IPS-15b (cell line): ENCODE measurements around the gene INTS6.

Experiments used
- H3K27me3 ChIP-seq: one replicate; pipeline ENCODE4 v1.6.1; 2013; ENCODE audit warnings: low read length; ENCODE audit not compliant: control insufficient read depth, insufficient read depth
- H3K36me3 ChIP-seq: one replicate; pipeline ENCODE4 v1.6.1; 2013; ENCODE audit warnings: low read length; ENCODE audit not compliant: control insufficient read depth, insufficient read depth
- H3K4me1 ChIP-seq: one replicate; pipeline ENCODE4 v1.6.1; 2013; ENCODE audit warnings: mild to moderate bottlenecking, low read length; ENCODE audit not compliant: control insufficient read depth, insufficient read depth
- H3K4me3 ChIP-seq: one replicate; pipeline ENCODE4 v1.5.1; 2013; ENCODE audit warnings: low read depth, low read length
- H3K9ac ChIP-seq: one replicate; pipeline ENCODE4 v1.6.1; 2013; ENCODE audit warnings: low read depth, mild to moderate bottlenecking, low read length
- H3K9me3 ChIP-seq: one replicate; pipeline ENCODE4 v1.6.1; 2013; ENCODE audit warnings: mild to moderate bottlenecking, low read length; ENCODE audit not compliant: control insufficient read depth, insufficient read depth

Gene INTS6

GRCh38 chr13:51478418-51479198, 25.8 kb upstream of the INTS6 start:
- Histone ChIP-seq H3K4me1 (no peaks in the 10 kb centered on the region), H3K27me3 (no peaks in the 10 kb centered on the region), H3K9ac (no peak overlapping the region), H3K9me3 (no peaks in the 10 kb centered on the region), H3K4me3 (no peak overlapping the region), H3K36me3 (no peaks in the 10 kb centered on the region)

DNA sequence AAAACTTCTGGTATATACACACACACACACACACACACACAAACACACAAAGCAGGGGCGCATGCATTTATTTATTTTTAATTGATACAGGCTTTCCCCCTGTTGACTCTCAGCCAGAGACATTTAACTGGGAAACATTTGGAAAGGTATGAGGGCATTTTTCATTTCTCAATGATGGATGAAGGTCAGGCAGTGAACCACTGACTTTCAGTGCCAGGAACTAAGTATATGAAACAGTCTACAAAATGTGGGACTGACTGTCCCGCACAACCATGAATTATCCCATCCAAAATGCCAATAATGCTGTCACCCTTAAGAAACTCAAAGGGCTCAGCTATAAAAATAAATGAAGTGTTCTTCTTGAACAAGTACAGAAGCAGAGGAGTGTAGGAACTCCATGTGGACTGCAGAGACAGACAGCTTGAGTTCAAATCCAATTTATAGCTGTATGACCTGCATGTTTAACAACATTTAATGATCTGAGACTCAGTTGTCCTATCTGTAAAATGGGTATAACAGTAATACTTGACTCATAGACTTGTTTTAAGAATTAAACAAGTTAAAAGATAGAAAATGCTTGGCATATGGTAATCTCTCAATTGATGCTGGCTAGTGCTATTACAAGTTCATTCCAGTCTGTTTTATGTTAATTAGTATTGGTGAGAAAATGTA, 25.0 kb upstream of the INTS6 start:
- H3K9me3 ChIP-seq, result no peaks in the 10 kb centered on the region

GRCh38 chr13:51477149-51477548, 24.3 kb upstream of the INTS6 start:
- no peaks in the 10 kb centered on the region for H3K4me1 ChIP-seq
- no peak overlapping the region for H3K9ac ChIP-seq
- no peaks in the 10 kb centered on the region for H3K27me3 ChIP-seq
- H3K4me3 ChIP-seq, result no peak overlapping the region
- H3K9me3 ChIP-seq, result no peaks in the 10 kb centered on the region
- no peaks in the 10 kb centered on the region for H3K36me3 ChIP-seq

More for the DNA sequence above, 25.0 kb upstream of the INTS6 start:
- no peaks in the 10 kb centered on the region for H3K36me3 ChIP-seq
- no peaks in the 10 kb centered on the region for H3K27me3 ChIP-seq
- no peaks in the 10 kb centered on the region for H3K4me1 ChIP-seq
- H3K9ac ChIP-seq, result no peak overlapping the region
- H3K4me3 ChIP-seq, result no peak overlapping the region

DNA sequence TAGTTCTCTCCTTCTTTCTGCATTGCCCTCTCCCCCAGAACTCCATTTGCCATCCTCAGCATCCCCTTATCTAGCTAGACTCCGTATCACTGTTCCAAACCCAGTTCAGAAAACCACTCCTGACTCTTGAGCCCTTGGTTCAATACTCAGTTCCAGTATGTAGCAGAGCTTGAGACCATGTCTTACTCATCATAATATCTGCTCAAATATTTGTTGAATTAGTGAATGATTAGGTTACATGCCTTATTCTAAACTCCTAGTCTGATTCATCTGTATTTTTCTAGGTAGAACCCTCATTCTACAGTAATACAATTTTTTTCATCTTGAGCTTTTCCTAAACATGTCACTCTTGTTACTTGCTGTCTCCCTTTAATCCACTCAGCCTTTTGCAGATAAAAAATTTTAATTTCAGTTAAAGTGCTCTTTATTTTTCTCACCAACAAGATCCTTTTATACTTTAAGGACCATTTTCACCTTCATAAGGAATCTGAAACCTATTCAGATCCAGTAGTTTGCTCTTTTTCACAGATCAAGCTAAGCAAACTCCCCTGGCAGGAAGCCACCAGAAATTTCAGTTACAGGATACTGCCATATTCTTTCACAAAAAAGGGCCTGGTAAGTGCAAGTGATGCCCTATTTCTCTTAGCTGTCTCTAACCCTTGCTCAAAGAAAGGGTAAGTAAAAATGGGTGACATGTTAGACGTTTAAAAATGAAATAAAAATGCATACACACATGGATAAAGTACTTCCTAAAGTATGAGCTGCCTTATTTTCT, 23.1 kb upstream of the INTS6 start:
- Histone ChIP-seq H3K4me3 (no peak overlapping the region), H3K4me1 (no peaks in the 10 kb centered on the region), H3K9ac (no peak overlapping the region)

DNA sequence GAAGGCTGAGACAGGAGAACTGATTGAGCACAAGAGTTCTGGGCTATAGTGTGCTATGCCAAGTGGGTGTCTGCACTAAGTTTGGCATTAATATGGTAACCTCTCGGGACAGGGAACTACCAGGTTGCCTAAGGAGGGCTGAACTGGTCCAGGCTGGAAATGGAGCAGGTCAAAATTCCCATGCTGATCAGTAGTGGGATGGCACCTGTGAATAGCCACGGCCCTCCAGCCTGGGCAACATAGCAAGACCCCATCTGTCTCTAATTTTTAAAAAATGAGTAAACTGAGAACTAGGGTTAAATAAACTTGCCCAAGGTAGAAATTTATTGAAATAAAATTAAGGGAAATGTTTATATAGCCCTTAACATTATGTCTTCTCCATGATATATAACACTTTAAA, 17.0 kb upstream of the INTS6 start:
- H3K27me3 ChIP-seq, result no peaks in the 10 kb centered on the region
- H3K9ac ChIP-seq, result no peak overlapping the region
- H3K9me3 ChIP-seq, result no peaks in the 10 kb centered on the region
- H3K36me3 ChIP-seq, result no peaks in the 10 kb centered on the region
- H3K4me3 ChIP-seq, result no peak overlapping the region
- no peaks in the 10 kb centered on the region for H3K4me1 ChIP-seq

More for the DNA sequence above, 23.1 kb upstream of the INTS6 start:
- no peaks in the 10 kb centered on the region for H3K27me3 ChIP-seq
- H3K9me3 ChIP-seq, result no peaks in the 10 kb centered on the region
- no peaks in the 10 kb centered on the region for H3K36me3 ChIP-seq

DNA sequence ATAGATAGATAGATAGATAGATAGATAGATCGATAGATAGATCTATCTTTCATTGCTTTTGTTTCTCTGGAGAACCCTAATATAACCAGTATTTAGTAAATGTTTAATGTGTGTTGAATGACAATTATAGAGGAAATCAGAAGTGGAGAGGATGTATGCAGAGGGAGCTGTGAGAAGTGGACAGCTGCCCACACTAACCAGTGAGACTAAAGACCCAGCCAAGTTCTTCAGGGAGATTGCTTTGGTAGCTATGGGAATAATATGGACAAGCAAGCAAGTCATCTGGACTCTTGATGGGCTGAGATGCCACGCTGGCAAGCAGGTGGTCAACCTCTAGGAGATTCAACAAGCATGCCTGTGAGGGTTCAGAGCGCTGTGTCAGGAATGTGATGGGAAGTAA, 14.9 kb upstream of the INTS6 start:
- H3K4me1 ChIP-seq, result no peaks in the 10 kb centered on the region
- H3K9me3 ChIP-seq, result no peaks in the 10 kb centered on the region
- no peak overlapping the region for H3K4me3 ChIP-seq
- H3K36me3 ChIP-seq, result no peaks in the 10 kb centered on the region
- H3K27me3 ChIP-seq, result no peaks in the 10 kb centered on the region
- no peak overlapping the region for H3K9ac ChIP-seq

- Histone ChIP-seq H3K9ac (no peak overlapping the region), H3K9me3 (no peaks in the 10 kb centered on the region), H3K4me3 (no peak overlapping the region), H3K4me1 (no peaks in the 10 kb centered on the region), H3K27me3 (no peaks in the 10 kb centered on the region), H3K36me3 (no peaks in the 10 kb centered on the region)
These were observed 12.3 kb upstream of the INTS6 start for GRCh38 chr13:51465124-51465523.

DNA sequence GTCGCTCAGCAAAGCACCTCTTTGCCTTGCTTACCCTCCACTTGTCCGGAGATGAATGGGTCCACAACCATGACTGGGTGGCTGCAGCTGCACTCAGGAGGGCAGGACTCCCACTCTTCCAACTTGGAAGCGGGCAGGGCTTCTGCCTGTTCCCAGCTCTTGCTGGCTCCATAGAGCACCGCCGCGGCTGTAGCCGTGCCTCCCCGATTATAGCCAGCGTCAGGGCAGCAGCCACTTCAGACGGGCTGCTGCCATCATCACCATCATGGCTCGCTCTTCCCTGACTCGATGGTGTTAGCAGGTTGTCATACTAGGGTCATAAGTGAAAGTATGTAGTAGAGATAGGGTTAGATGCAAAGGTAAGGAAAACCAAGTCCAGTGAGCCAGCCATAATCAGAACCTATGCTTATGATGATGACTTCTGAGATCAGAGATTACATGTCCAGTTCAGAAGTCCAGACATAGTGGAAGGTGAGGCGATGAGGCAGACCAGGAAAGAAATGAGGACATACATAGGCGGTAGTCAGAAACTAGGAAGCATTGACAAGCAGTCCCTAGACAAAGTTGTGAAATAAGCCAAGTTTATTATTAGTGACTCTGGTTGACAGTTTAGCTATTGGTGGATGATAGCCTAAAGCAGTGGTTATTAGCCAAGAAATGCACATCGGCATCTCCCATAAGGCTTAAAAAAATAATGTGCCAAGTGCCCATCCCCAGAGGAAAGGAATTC, 4.4 kb upstream of the INTS6 start:
- no peaks in the 10 kb centered on the region for H3K27me3 ChIP-seq
- no peaks in the 10 kb centered on the region for H3K36me3 ChIP-seq
- H3K9me3 ChIP-seq, result peaks cover 8% of the 10 kb centered on the region
- no peak overlapping the region for H3K9ac ChIP-seq
- no peaks in the 10 kb centered on the region for H3K4me1 ChIP-seq
- no peak overlapping the region for H3K4me3 ChIP-seq

DNA sequence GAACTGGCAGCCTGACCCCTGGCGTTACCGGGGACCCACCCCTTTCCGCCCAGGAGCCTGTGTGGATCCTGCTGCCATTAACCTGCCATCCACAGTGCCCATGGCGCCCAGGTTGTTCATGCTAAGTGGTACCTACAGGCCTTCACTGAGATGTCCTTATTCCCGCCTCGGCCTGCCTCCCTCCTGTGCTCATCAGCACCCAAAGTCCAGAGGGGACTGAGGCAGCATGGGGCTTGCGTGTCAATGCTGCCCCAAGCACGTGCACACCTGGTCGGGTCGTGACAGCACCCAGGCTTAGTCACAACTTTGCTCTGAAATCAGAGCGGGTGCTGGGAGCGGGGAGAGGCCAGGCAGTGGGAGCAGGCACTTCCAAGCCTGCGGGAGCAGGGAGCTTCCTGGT, 3.7 kb upstream of the INTS6 start:
- Histone ChIP-seq H3K9me3 (peaks cover 8% of the 10 kb centered on the region), H3K27me3 (no peaks in the 10 kb centered on the region), H3K4me1 (no peaks in the 10 kb centered on the region), H3K36me3 (no peaks in the 10 kb centered on the region), H3K9ac (no peak overlapping the region), H3K4me3 (no peak overlapping the region)

DNA sequence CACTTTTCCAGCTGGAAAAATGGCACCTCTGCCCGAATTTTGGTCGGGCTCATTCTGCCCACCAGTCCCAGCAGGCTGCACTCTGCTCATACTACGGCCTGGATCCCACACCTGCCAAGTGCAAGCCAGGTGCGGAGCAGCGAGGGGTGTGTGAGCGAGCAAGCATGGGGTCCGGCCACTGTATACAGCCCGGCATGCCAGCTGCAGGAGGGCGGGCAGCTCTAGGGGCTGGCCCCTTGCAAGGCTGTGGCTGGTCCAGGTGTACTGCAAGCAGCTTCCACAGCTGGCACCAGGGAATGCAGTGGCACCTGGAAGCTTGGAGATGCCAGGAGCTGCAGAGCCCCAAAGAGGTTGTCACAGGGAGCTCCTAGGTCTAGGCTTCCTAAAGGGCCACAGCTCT, 2.7 kb upstream of the INTS6 start:
- no peak overlapping the region for H3K9ac ChIP-seq
- no peaks in the 10 kb centered on the region for H3K36me3 ChIP-seq
- peaks cover 8% of the 10 kb centered on the region for H3K9me3 ChIP-seq
- no peak overlapping the region for H3K4me3 ChIP-seq
- no peaks in the 10 kb centered on the region for H3K4me1 ChIP-seq
- H3K27me3 ChIP-seq, result no peaks in the 10 kb centered on the region

- no peaks in the 10 kb centered on the region for H3K27me3 ChIP-seq
- peaks cover 3% of the 10 kb centered on the region for H3K4me1 ChIP-seq
- peaks cover 6% of the 10 kb centered on the region for H3K36me3 ChIP-seq
- peaks cover 8% of the 10 kb centered on the region for H3K9me3 ChIP-seq
- peak overlapping the region; percentile 92 for H3K4me3 ChIP-seq
- H3K9ac ChIP-seq, result peak overlapping the region; percentile 84
These were observed 1.3 kb upstream of the INTS6 start for GRCh38 chr13:51453959-51454703.
